ENCODE data around the gene IL32.

GRCh38 chr16:3085868-3086595 is 20.6 kb downstream of the IL32 start:
- TF ChIP-seq CTCF (IDR thresholded peaks at IDR 0.05) (no peak), EZH2 (IDR thresholded peaks at IDR 0.05) (no peak)

Data from neural progenitor cell (in vitro differentiated cells).